Cardiac septum (tissue), 1 donor: Measurements from ENCODE around the gene HYAL2. TPM values are rescaled to one million over a fixed set of nuclear protein-coding genes. Genes with fewer than 3 reads are reported as not detected.
A peak's percentile ranks its signal among the peaks of the same experiment; 100 is the strongest.

Experiments
- DNase-seq: peaks from one replicate; pipeline ENCODE4 v3.0.0-alpha.2; 2020; ENCODE audit warnings: low spot score
- intact Hi-C: fragments of 100-400 bp; cut with DNase I; formaldehyde crosslinking; loops from one replicate; pipeline ENCODE4 v1.14.0; 2022
- long read RNA-seq: library from polyadenylated mRNA; unstranded; transcript quantifications from one replicate; pipeline ENCODE4 v2.0.0, GENCODE V29; 2021
- total RNA-seq: library from RNA; stranded (reverse); fragmentation: NEBNext Ultra II Directional; extraction: Animal tissue kit (Norgen Biotek cat#: 25700); gene quantifications from one replicate; pipeline ENCODE4 v1.2.1, GENCODE V29; 2021
- donor health status: DM: no; HTN: no; CAD: no.

HYAL2 gene
- total RNA-seq = 42.0 TPM
- long read RNA-seq, full-length matches to known transcripts = 127 of 146 reads
- long read RNA-seq, partial matches to known transcripts = 2 of 146 reads
- long read RNA-seq, other reads (novel, unspliced or antisense) = 17 of 146 reads

- DNase-seq = no peak
These were observed at the start of gene HYAL2 for GRCh38 chr3:50322386-50323091. TSS of gene HYAL2 (minus strand) at chr3:50322745. CDS start at chr3:50320489, 2,256 bp downstream.

GRCh38 chr3:50371133-50371685 is 48.7 kb upstream of the HYAL2 start:
- intact Hi-C loops = no loop called here
- DNase-seq = no peak

More at GRCh38 chr3:50322386-50323091, at the start of gene HYAL2:
- intact Hi-C loops = loop anchor here (1.0 to 5.0 kb wide), 3 partner anchors 22 to 130 kb away; partner anchors contain the start of genes GNAI2 and GNAT1

GRCh38 chr3:50370594-50370993 is 48.0 kb upstream of the HYAL2 start:
- no peak for DNase-seq
- intact Hi-C loops = no loop called here

GRCh38 chr3:50369012-50369670 is 46.6 kb upstream of the HYAL2 start:
- intact Hi-C loops = loop anchor here (10.0 kb wide), 1 partner anchor 1016 kb away; the partner anchor contains the start of gene MANF
- DNase-seq = no peak

- intact Hi-C loops = loop anchor here (10.0 kb wide), 1 partner anchor 1019 kb away; the partner anchor contains the start of gene MANF
- no peak for DNase-seq
These were observed 43.3 kb upstream of the HYAL2 start for GRCh38 chr3:50365842-50366220.

GRCh38 chr3:50365080-50365841 is 42.7 kb upstream of the HYAL2 start:
- DNase-seq = peak; percentile 95
- intact Hi-C loops = loop anchor here (10.0 kb wide), 1 partner anchor 1020 kb away; the partner anchor contains the start of gene MANF

- intact Hi-C loops = loop anchor here (10.0 kb wide), 1 partner anchor 1020 kb away; the partner anchor contains the start of gene MANF
- DNase-seq = no peak
These were observed 42.1 kb upstream of the HYAL2 start for GRCh38 chr3:50364573-50365079.

- intact Hi-C loops = loop anchor here (1.0 to 10.0 kb wide), 2 partner anchors 8 to 1025 kb away; partner anchors contain the start of gene MANF
- DNase-seq = no peak
These were observed 37.2 kb upstream of the HYAL2 start for GRCh38 chr3:50359760-50360110.

GRCh38 chr3:50358911-50359759 is 36.6 kb upstream of the HYAL2 start, which contains the start of gene TMEM115:
TSS of gene TMEM115 (minus strand) at chr3:50359521. CDS start at chr3:50359063, 458 bp downstream.
- intact Hi-C loops = loop anchor here (1.0 kb wide), 1 partner anchor 8 kb away; no protein-coding TSS in a partner anchor
- peak; percentile 99 for DNase-seq

GRCh38 chr3:50358355-50358910 is 35.9 kb upstream of the HYAL2 start:
- intact Hi-C loops = no loop called here
- DNase-seq = no peak

GRCh38 chr3:50357481-50357880 is 34.9 kb upstream of the HYAL2 start:
- DNase-seq = no peak
- intact Hi-C loops = no loop called here

- no peak for DNase-seq
These were observed 34.0 kb upstream of the HYAL2 start for GRCh38 chr3:50356553-50356952.

GRCh38 chr3:50355829-50356552 is 33.4 kb upstream of the HYAL2 start:
- intact Hi-C loops = no loop called here
- DNase-seq = no peak

More at GRCh38 chr3:50356553-50356952, 34.0 kb upstream of the HYAL2 start:
- intact Hi-C loops = no loop called here

- intact Hi-C loops = loop anchor here (5.0 kb wide), 2 partner anchors 257 to 1147 kb away; partner anchors contain the start of genes CISH and DCAF1
These were observed 32.3 kb upstream of the HYAL2 start for GRCh38 chr3:50354850-50355249.

GRCh38 chr3:50354186-50354764 is 31.7 kb upstream of the HYAL2 start:
- intact Hi-C loops = loop anchor here (5.0 kb wide), 2 partner anchors 258 to 1148 kb away; partner anchors contain the start of genes CISH and DCAF1
- no peak for DNase-seq

More at GRCh38 chr3:50354850-50355249, 32.3 kb upstream of the HYAL2 start:
- no peak for DNase-seq

- DNase-seq = no peak
- intact Hi-C loops = loop anchor here (5.0 kb wide), 2 partner anchors 259 to 1149 kb away; partner anchors contain the start of genes CISH and DCAF1
These were observed 30.9 kb upstream of the HYAL2 start for GRCh38 chr3:50353245-50354004.
